ENCODE measurements around the gene NAGPA.

GRCh38 chr16:4984174-4984990 is 49.4 kb downstream of the NAGPA start:
- no peak for TF ChIP-seq CTCF (IDR thresholded peaks at IDR 0.05; ENCODE audit: insufficient read depth, low read length)
- TF ChIP-seq POLR2AphosphoS5 (IDR thresholded peaks at IDR 0.05; ENCODE audit: low read depth), result no peak
- no peak for TF ChIP-seq REST (IDR thresholded peaks at IDR 0.05; ENCODE audit: insufficient replicate concordance, low read depth)
- no peak for TF ChIP-seq GABPA (IDR thresholded peaks at IDR 0.05; ENCODE audit: low read depth)
- TF ChIP-seq SPI1 (IDR thresholded peaks at IDR 0.05; ENCODE audit: borderline replicate concordance, low read depth), result no peak
